Esophagus muscularis mucosa (tissue), 4 donors: ENCODE measurements around the gene PRM1. TPM values are rescaled to one million over a fixed set of nuclear protein-coding genes. Genes with fewer than 3 reads are reported as not detected.

ENCODE experiments used
- DNase-seq: peaks from one replicate; pipeline ENCODE4 v3.0.0-alpha.2; 2017; ENCODE audit errors: extremely low spot score
- H3K27ac ChIP-seq, 4 donors: fragments of 200-600 bp; sonication (generic); replicated peaks in 1 of 4; 1 replicate in 3 of 4; 2 replicates in 1 of 4; pipeline ENCODE4 v1.5.1; 2016 to 2019; ENCODE audit warnings: mild to moderate bottlenecking in 1 of 4
- H3K27me3 ChIP-seq, 4 donors: fragments of 200-600 bp; sonication (generic); one replicate each; pipeline versions ENCODE4 v1.5.1 to v1.6.0; 2016 to 2019
- H3K36me3 ChIP-seq, 4 donors: fragments of 200-600 bp; sonication (generic); one replicate each; pipeline ENCODE4 v1.5.1; 2016 to 2019
- H3K4me1 ChIP-seq, 4 donors: fragments of 200-600 bp; sonication (generic); one replicate each; pipeline ENCODE4 v1.5.1; 2016 to 2019
- H3K4me3 ChIP-seq, 4 donors: fragments of 200-600 bp; sonication (generic); 1 replicate in 2 of 4; 2 replicates in 2 of 4; pipeline ENCODE4 v1.5.1; 2016 to 2019; ENCODE audit warnings: mild to moderate bottlenecking in 4 of 4, moderate library complexity in 1 of 4
- H3K9me3 ChIP-seq, 4 donors: fragments of 200-600 bp; sonication (generic); 1 replicate in 3 of 4; 2 replicates in 1 of 4; pipeline ENCODE4 v1.5.1; 2016 to 2019
- CTCF ChIP-seq, 3 experiments: fragments of 200-600 bp in 2 of 3; fragments of 450-650 bp in 1 of 3; sonication (generic) in 2 of 3; IDR thresholded peaks; one replicate each; pipeline ENCODE4 v1.5.1; 2017 to 2019; ENCODE audit warnings: antibody characterized with exemption in 3 of 3, mild to moderate bottlenecking in 2 of 3, moderate library complexity in 1 of 3
- EP300 ChIP-seq: sonication (generic); formaldehyde crosslinking; IDR thresholded peaks from one replicate; pipeline ENCODE4 v1.6.1; 2017; ENCODE audit warnings: antibody characterized with exemption
- POLR2A ChIP-seq: fragments of 450-650 bp; IDR thresholded peaks from one replicate; pipeline ENCODE4 v1.6.1; 2017; ENCODE audit warnings: antibody characterized with exemption, moderate library complexity, mild to moderate bottlenecking, low read depth
- POLR2AphosphoS5 ChIP-seq, 2 donors: sonication (generic); formaldehyde crosslinking; IDR thresholded peaks; one replicate each; pipeline ENCODE4 v1.6.1; 2017; ENCODE audit warnings: antibody characterized with exemption in 2 of 2
- WGBS: methylation state at CpG from one replicate; pipeline ENCODE4 v1.1.5; 2018; 5-methylcytosine and 5-hydroxymethylcytosine counted together
- intact Hi-C: fragments of 100-400 bp; cut with DNase I; formaldehyde crosslinking; loops from one replicate; pipeline ENCODE4 v1.15.1; 2023
- total RNA-seq, 4 donors: library from RNA; depleted of rRNA; stranded (reverse); fragments of >200 nt; gene quantifications; one replicate each; pipeline versions ENCODE4 v1.1.0 to v1.2.1, GENCODE V29; 2016

The PRM1 gene
- total RNA-seq, 4 donors from 2014 or later = not detected

- intact Hi-C loops = no loop called here
- H3K4me1 ChIP-seq = no peaks in the 10 kb centered on the region
- TF ChIP-seq POLR2AphosphoS5 (IDR thresholded peaks at IDR 0.05) (no peak), CTCF (IDR thresholded peaks at IDR 0.05) (no peak), POLR2A (no peak), EP300 (no peak)
- WGBS = 87% methylated on average over 10 of the region's 10 CpGs
- no peak overlapping the region for H3K27ac ChIP-seq
- H3K9me3 ChIP-seq = no peaks in the 10 kb centered on the region
- no peak overlapping the region for H3K4me3 ChIP-seq
- DNase-seq = no peak
- H3K36me3 ChIP-seq = no peaks in the 10 kb centered on the region
- H3K27me3 ChIP-seq = no peaks in the 10 kb centered on the region
Measured at GRCh38 chr16:11239644-11240632, 41.2 kb downstream of the PRM1 start.

GRCh38 chr16:11238272-11239202 is 42.6 kb downstream of the PRM1 start:
- Histone ChIP-seq H3K27ac (no peak overlapping the region), H3K9me3 (no peaks in the 10 kb centered on the region), H3K4me3 (no peak overlapping the region), H3K27me3 (no peaks in the 10 kb centered on the region), H3K36me3 (no peaks in the 10 kb centered on the region), H3K4me1 (no peaks in the 10 kb centered on the region)
- DNase-seq = no peak
- 95% methylated on average over 15 of the region's 15 CpGs for WGBS
- no peak for TF ChIP-seq EP300
- TF ChIP-seq POLR2A = no peak
- no peak for TF ChIP-seq CTCF (IDR thresholded peaks at IDR 0.05)
- TF ChIP-seq POLR2AphosphoS5 (IDR thresholded peaks at IDR 0.05) = no peak
- intact Hi-C loops = no loop called here

GRCh38 chr16:11236461-11237254 is 44.5 kb downstream of the PRM1 start:
- DNase-seq = peak; percentile 75
- Histone ChIP-seq H3K9me3 (no peaks in the 10 kb centered on the region), H3K27me3 (no peaks in the 10 kb centered on the region), H3K36me3 (no peaks in the 10 kb centered on the region), H3K27ac (no peak overlapping the region), H3K4me3 (no peak overlapping the region), H3K4me1 (peaks cover 0 to 10% (median 8%) of the 10 kb centered on the region in 4 donors)
- intact Hi-C loops = no loop called here
- WGBS = 78% methylated on average over 9 of the region's 10 CpGs
- no peak for TF ChIP-seq EP300
- no peak for TF ChIP-seq POLR2AphosphoS5 (IDR thresholded peaks at IDR 0.05)
- TF ChIP-seq CTCF (IDR thresholded peaks at IDR 0.05) = no peak
- no peak for TF ChIP-seq POLR2A

- Histone ChIP-seq H3K4me3 (no peak overlapping the region), H3K36me3 (no peaks in the 10 kb centered on the region), H3K27ac (no peak overlapping the region), H3K27me3 (no peaks in the 10 kb centered on the region), H3K9me3 (no peaks in the 10 kb centered on the region), H3K4me1 (peaks cover 0 to 10% (median 8%) of the 10 kb centered on the region in 4 donors)
- no peak for DNase-seq
- 78% methylated on average over 5 of the region's 5 CpGs for WGBS
- intact Hi-C loops = no loop called here
- TF ChIP-seq POLR2A (no peak), EP300 (no peak), CTCF (IDR thresholded peaks at IDR 0.05) (no peak), POLR2AphosphoS5 (IDR thresholded peaks at IDR 0.05) (no peak)
Measured at GRCh38 chr16:11235703-11235991, 45.5 kb downstream of the PRM1 start.
